GM19035 (cell line): ENCODE results near the gene HJV.

ENCODE experiments used
- ATAC-seq: cut with Tn5 transposase; IDR thresholded peaks from one replicate; pipeline ENCODE4 v1.9.1; 2021; ENCODE audit not compliant: unreplicated experiment

The HJV gene

DNA sequence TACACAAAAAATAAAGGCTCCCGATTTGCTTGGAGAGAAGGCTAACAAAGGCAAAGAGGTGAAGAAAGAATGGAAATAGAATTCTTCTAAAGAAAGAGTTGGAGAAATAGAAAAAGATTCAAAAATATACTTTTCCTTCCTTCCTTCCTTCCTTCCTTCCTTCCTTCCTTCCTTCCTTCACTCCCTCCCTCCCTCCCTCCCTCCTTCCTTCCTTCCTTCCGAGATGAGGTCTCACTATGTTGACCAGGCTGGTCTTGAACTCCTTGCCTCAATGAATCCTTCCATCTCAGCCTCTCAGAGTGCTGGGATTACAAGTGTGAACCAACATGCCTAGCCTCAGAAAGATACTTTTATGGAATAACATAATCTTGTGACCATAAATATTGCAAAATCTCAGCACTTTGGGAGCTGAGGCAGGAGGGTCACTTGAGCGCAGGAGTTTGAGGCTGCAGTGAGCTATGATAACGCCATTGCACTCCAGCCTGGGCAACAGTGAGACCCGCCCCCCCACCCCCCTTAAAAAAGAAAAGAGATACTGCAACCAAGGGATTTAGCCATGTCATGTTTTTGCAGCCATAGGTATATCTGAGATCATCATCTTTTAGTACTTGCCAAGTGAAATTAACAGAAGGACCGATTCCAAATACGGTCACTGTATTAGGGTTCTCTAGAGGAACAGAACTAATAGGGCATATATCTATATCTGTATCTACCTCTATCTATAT is 1.0 kb upstream of the HJV start:
- no peak for ATAC-seq

DNA sequence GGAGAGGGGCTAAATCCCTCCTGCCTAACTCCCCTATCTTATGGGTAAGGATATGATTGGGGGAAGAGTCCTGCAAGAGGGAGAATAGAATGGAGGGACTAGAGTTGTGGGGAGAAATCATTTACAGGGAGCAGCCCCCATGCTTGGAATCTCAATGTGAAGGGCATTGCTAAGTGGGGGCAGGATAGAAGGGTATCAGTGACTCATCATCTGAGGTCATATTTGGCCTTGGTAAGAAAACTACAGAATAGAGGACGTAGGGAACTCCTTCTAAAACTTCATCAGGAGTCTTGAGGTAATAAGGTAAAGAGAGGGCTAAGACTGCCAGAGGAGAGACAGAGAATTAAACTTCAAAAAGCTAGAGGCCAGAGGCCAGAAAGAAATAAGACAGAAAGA is 487 bp downstream of the HJV start:
- ATAC-seq: no peak

DNA sequence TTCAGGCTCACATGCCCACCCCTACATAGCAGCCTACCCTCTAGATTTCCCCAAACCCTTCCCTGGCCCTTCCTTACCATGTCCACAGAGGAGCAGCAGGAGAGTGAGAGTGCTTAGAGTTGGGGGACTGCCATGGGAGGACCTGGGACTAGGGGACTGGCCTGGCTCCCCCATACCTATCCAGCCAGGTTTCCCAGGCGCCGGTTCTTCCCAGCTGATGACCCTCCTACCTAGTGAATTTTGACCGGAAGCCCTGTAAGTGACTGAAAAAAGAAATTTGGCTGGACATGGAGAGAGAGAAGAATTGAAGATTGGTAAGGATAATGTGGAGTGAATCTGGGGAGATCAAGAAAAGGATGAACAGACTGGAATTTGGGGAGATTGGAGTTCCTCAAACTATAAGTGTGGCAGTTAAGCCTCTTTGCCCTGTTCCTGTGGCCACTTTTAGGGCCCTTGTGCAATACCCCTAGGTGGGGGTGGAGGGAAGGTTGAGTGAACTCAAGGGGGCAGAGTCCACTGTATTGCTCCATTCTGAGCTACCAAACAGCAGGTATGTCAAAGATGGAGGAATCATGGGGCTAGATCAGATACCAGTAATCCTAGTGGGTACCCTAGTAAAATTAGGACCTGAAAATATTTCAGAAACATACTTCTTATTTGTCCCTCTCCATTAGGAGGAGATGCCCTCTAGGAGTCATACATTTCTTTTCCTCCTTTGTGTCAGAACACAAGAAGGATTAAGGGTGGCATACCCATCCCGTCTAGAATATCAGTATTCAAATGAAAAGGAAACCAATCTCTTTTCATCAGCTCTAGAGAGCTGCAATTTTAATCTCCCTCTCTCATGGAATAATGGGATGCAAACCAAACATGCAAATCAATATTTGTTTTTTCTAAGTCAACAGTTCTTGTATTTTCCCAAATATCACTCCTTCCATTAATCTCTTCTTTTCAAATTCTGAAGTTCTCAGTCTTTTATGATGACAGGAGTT is 1.2 kb downstream of the HJV start:
- ATAC-seq: no peak

DNA sequence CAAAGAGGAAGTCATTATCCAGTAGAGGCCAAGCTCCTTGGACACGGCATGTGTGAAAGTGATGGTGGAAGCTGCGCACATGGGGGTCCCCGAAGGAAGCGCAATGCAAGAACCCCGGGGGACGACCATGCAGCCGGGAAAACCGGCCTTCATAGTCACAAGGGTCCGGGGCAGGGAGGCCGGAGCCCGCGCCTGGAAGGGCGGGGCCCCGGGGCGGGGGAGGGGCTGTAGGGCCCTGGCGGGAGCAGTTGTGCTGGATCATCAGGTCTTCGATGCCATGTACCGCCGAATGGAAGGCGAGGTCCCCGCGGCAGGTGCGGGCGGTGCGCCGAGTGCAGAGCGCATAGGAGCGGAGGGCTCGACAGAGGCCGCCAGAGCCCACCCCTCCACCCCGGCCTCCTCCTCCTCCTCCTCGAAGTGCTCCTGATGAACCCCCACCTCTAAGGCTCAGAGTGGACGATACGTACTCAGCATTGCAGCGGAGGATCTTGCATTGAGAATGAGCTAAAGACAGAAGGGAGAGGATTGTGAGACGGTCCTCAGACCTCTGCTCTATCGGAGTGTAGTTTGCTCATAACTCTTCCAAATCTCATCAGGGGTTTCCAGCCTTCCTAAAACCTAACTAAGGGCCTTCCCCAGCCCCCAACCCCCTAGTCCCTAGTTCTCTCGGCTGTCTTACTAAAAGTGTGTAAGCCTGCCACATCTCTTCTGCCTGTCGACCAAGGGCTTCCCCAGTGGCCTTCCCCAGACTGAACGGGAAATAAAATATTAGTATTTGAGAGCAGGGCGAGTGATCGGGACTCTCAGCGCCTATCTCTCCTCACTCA is 2.1 kb downstream of the HJV start:
- ATAC-seq: no peak

DNA sequence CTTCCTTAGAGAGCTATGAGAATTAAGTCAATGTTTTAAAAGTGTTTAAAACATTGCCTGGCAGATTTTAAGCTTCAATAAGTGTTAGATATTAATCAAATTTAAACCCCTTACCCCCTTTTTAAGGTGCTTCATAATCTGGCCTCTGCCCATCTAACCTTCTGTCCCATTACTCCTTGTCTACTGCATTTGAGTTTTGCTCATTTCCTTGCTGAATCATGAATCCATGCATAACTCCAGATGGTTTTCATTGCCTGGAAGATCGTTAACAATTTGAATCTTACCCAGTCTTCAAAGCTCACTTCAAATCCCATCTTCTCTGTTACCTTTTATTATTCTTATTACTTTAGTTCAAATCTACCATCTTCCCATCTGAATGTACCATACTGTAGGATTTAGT is 4.6 kb downstream of the HJV start:
- no peak for ATAC-seq

DNA sequence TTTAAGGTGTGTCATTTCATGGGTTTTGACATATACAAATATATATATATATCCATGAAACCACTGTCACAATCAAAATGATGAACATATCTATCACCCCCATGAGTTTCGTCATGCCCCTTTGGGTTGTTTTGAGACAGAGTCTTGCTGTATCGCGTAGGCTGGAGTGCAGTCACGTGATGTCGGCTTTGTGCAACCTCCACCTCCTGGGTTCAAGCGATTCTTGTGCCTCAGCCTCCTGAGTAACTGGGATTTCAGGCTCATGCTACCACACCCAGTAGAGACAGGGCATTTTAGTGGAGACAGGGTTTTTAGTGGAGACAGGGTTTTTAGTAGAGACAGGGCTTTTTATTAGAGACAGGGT is 8.0 kb downstream of the HJV start:
- no peak for ATAC-seq

DNA sequence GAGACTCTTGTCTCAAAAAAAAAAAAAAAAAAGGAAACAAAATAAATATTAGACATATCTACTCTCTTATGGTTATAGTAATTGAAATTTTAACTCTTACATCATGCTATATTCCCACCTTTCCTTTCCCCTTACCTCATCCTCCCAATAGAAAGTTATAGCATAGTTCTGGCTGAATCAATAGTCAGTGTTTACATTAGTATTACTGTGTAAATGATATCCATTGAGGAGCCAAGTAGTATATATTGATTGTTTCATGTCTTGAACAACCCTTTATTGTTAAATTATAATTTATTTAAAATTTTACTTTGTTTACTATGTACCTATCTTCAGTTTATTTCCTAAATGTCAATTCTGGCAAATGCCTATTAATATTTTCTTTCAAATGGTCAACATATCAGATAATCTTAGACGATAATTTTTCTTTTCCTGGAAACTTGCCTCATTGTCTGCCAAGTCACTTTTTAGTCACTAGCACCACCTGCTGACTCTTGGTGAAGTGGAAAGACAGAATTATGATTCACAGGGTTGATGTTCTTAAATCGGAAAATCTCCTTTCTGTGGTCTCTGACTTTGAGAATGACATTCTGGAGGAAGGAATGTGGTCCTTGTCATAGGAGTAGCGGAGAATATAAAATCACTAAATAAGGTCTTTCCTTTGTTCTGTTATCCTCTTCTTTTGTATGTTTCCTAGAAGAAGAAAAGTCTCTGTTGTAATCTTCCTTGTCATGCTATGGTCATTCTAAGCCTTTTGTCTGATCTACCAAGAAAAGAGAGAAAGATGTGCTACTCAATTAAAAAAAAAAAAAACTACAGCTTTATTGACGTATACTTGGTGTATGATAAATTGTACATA is 8.6 kb downstream of the HJV start:
- no peak for ATAC-seq

DNA sequence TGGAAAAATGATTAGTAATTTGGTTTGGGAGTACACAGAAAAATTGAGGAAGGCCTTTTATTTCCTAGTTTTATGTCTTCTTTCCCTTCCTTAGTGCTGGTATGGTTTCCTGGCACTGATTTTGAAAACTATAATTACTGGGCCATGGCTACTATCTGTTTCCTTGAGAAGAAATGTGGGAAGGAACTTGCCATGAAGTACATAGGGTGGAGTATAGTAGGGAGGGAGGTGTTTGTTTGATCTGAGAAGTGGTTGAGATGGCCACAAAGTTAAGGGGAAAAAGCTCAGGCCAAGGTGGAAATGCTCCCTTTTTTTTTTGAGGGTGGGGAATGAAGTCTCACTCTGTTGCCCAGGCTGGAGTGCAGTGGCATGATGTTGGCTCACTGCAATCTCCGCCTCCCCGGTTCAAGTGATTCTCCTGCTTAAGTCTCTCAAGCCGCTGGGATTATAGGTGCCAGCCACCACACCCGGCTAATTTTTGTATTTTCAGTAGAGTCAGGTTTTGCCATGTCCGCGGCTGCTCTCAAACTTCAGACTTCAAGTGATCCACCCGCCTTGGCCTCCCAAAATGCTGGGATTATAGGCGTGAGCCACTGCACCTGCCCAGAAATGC is 11.3 kb downstream of the HJV start:
- ATAC-seq: no peak

DNA sequence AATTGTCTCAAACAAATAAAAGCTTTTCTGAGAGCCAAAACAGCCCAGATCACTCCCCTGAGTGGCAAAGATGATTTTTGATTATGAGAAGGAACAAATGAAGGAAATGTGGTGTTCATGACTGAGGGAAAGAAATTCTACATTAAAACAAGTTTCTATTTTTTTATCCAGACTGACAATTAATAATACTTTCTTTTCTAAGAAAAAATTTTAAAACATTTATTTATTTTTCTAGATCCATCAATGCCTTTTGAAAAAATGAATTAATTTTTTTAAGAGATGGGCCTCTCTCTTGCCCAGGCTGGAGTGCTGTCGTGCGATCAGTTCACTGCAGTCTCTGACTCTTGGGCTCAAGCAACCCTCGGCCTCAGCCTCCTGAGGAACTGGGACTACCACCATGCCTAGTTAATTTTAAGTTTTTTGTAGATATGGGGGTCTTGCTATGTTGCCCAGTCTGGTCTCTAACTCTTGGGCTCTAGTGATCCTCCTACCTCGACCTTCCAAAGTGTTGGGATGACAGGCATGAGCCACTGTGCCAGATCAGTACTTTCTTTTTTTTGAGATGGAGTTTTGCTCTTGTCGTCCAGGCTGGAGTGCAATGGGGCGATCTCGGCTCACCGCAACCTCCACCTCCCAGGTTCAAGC is 13.9 kb downstream of the HJV start:
- no peak for ATAC-seq

DNA sequence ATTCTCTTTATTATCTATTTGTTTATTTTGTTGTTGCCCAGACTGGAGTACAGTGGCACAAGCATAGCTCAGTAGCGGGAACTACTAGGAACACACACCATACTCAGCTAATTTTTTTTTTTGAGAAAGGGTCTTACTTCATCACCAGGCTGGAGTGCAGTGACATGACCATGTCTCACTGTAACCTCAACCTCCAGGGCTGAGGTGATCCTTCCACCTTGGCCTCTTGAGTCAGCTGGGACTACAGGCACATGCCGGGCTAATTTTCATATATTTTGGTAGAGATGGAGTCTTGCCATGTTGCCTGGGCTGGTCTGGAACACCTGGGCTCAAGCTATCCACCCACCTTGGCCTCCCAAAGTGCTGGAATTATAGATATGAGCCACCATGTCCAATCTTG is 19.8 kb downstream of the HJV start:
- ATAC-seq: no peak

DNA sequence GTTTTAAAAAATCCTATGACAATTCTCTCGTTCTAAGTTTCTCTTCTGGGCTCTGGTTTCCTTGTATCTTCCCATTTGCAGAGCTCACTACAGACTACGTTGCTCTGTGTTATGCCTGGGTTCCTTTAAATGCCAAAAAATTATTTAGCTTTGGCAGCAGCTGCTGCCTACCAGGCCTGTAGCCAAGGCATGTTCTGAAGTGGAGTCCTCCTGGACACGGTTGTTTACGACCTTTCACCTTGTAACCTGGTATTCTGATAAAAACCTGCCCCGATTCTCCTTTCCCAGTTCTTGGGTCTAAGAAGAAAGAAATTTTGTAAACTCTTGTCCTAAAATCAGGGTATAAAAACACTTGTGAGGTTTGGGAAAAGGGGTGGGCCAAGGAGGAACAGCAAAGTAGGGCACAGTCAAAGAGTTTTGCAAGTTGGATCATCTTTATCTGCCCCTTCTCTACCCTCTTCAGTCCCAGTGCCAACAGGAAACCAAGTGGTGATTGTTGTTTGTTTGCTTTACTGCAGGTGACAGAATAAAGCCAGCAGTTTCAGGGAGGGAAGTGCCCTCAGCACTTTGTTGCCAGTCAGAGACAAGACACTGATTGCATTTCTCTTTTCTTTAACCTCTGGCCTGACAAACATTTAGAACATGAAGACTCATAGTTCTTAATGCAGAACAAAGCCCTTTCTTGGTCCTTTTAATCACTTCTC is 22.1 kb downstream of the HJV start:
- no peak for ATAC-seq

DNA sequence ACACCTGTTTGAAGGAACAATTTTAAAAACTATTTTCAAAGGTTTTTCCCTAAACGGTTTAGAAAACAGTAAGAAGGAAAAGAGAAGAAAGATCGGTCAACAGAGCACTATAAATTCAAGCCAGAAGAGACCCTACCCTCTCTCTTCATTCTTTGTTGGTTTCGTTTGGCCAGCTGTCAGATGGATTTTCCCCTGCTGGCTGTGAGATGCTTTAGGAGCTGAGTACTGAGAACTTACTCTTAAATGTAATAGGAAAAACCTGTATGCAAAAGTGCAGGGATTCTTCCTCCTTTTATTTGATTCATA is 23.9 kb downstream of the HJV start:
- no peak for ATAC-seq

DNA sequence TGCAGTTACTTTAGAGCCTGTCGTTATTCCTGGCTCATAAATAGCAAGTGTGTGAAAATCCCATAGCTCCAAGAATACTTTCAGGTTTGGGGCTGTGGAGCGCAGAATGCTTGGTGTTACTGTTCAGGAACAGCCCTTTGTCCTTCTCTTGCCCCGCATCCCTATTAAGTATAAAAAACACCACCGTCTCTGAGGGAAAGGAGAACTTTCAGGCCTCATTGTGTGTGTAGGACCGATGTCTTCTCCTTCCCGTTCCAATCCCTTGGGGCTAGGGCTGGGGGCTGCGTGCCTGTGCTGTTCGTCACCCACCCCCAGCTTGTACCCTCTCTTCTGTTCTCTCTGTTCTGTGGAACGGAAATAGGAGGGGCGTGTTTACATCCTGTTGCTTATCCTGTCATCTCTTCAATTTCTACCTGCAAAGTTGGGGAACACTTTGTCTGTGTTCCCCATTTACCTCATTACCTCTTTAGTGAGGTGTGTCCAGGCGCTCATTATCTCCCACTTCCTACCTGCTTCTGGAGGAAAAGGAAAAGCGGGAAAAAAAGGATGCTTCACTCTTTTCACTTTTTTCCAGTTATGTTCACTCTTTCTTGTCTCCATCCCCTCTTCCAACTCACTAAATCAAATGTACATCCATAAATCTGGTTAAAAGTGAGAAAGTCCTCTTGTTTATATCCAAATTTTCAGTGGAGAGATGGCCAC is 24.4 kb downstream of the HJV start:
- ATAC-seq: peak; percentile 35

DNA sequence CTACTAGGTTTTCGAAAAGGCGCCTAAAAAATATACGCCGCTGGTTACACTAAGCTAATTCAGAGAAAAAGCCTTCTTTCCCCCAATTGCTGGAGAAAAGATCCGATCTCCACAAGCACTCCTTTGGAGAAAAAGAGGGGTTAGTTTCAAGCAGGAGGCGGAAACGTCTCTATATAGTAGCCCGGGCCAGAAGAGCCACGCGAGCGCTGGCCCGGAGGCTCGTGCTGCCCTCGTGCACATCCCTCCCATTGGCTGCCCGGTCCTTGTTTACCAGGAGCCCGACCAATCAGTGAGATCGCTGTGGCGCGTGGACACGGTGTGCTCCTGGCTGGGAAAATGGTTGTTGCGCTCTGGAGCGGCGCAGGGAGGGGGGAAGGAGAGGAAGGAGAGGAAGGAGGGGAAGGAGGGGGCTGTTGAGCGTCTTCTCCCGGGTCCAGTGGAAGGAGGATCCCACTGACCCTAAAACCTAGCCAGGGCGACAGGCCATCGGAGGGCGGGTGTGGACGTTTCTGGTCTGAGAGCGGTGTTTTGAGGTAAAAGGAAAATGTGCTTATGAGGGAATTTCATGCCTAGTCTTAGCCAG is 25.0 kb downstream of the HJV start, which contains the start of gene TXNIP:
TSS of gene TXNIP (minus strand) at position 147 of the 583 bp plus-strand sequence. CDS start 313 bp downstream, outside the sequence.
- peak; percentile 96 for ATAC-seq

DNA sequence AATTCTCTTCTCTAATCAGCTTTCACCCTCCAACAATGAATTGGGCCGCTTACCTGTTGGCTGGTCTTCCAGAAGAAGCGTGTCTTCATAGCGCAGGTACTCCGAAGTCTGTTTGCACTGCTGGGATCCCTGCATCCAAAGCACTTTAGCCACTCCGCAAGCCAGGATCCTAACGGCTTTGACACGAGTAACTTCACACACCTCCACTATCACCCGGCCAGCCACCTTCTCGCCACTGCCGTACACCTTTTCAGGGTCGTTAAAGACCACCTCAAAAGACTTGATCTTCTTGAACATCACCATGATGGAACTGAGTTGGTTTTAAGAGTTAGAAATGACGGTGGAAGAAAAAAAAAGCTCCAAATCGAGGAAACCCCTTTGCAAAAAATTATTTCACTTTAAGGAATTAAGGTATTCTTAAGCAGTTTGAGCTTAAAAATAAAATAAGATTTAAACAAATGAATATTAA is 25.5 kb downstream of the HJV start:
- no peak for ATAC-seq

DNA sequence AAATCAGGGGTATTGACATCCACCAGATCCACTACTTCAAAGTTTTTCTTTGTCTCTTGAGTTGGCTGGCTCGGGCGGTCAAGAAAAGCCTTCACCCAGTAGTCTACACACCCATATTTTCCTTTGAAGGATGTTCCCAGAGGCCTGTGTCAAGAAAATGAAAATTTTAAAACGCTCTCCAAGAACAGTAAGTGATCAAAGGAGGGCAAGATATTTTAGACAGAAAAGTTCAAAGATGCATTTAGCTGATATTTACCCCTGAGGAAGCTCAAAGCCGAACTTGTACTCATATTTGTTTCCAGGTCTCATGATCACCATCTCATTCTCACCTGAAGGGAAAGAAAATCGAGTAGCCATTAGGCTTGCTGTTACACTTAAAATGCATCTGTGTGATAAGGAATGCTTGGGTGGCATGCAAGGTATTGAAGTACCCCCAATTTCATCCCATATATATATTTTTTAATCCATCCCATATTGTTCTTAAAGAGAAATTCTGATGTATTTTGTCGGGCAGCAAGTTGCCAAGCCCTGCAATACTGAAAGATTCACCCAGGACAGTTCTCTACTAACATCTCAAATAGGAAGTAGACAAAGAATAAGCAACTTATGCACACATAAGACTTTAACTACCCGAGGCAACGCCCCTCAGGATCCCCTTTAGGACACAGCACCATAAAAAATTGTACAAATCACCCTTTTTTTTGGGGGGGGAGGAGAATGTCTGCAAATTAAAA is 26.2 kb downstream of the HJV start:
- ATAC-seq: no peak

DNA sequence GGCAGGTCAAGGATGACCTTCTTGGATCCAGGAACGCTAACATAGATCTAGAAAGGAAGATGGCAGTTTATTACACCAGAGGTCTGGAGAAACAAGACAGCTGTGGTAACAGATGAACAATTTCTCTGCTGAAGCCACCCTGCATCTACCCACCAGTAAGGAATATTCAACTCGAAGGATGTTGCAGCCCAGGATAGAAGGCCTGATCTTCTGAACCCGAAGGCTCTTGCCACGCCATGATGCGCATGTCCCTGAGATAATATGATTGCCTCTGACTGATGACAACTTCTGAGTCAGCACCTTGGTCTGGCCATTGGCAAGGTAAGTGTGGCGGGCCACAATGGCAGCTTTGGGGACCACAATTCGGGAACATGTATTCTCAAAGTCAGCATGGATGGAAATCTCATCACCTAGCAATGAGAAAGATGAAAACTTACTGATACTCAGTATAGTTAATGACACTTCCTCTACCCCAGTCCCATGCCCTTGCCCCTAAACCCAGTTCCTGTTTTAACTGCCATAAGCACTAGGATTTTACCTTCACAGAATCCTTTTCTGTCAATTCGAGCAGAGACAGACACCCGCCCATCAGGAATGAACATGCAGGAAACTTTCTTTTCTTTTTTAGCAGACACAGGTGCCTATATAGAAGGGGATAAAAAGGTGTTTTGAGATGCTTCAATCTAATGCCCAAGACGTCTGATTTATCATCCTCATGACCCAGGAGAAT is 27.0 kb downstream of the HJV start:
- no peak for ATAC-seq
